ENCODE data around the gene MUC21. TPM values are rescaled to one million over a fixed set of nuclear protein-coding genes. Genes with fewer than 3 reads are reported as not detected.

Gene MUC21
- total and polyA plus RNA-seq, 2 of the 8 experiments (the other 6 are each of a cell fraction or from before 2014, with no cell fraction given): not detected

DNA sequence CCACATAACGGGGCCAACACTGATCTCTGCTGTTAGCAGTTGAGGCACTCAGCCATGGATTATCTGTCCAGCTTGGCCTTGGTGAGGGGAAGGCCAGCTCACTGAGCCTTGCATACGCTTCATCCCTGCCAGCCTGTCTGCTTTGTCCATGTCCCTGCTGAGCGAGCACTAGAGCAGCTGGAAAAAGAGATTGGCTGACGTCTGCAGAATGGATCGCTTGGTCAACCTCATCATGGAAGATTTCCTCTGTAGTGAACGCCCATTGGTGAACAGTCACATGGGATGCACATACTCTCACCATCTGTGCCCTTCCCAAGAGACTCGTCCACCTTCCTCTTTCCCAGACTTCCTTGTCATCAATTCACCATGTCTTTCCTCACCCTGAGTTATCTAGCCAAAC is 53.7 kb downstream of the MUC21 start (continued):
- TF ChIP-seq NRF1 (IDR thresholded peaks at IDR 0.05; ENCODE audit: low read depth, low read length) (no peak), GABPA (IDR thresholded peaks at IDR 0.05; ENCODE audit: borderline replicate concordance, insufficient read depth, low read length) (no peak), ZNF274 (IDR thresholded peaks at IDR 0.05; ENCODE audit: borderline replicate concordance, extremely low read depth, low read length) (no peak)
- TF ChIP-seq, protein P1, sequence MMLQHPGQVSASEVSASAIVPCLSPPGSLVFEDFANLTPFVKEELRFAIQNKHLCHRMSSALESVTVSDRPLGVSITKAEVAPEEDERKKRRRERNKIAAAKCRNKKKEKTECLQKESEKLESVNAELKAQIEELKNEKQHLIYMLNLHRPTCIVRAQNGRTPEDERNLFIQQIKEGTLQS (IDR thresholded peaks at IDR 0.05; ENCODE audit: insufficient read depth, low read depth, low read length): no peak
